PC-3 (cell line): ENCODE data around the gene SLC39A11.

Experiments used
- EZH2 ChIP-seq: fragments of 300-600 bp; sonication (generic); IDR thresholded peaks from one replicate; pipeline ENCODE4 v1.6.1; 2017; ENCODE audit warnings: antibody characterized with exemption, mild to moderate bottlenecking, low read length; ENCODE audit not compliant: unreplicated experiment
- EZH2phosphoT487 ChIP-seq: fragments of 300-600 bp; sonication (generic); IDR thresholded peaks from 2 replicates; pipeline ENCODE4 v1.6.1; 2018; ENCODE audit warnings: mild to moderate bottlenecking, antibody characterized with exemption, low read length, borderline replicate concordance
- TF ChIP-seq, protein P1 (sequence below): fragments of 300-600 bp; sonication (generic); conservative IDR thresholded peaks from 2 replicates; pipeline ENCODE4 v1.5.1; 2017; ENCODE audit warnings: antibody characterized with exemption, low read depth, mild to moderate bottlenecking, low read length

- TF ChIP-seq, protein P1, sequence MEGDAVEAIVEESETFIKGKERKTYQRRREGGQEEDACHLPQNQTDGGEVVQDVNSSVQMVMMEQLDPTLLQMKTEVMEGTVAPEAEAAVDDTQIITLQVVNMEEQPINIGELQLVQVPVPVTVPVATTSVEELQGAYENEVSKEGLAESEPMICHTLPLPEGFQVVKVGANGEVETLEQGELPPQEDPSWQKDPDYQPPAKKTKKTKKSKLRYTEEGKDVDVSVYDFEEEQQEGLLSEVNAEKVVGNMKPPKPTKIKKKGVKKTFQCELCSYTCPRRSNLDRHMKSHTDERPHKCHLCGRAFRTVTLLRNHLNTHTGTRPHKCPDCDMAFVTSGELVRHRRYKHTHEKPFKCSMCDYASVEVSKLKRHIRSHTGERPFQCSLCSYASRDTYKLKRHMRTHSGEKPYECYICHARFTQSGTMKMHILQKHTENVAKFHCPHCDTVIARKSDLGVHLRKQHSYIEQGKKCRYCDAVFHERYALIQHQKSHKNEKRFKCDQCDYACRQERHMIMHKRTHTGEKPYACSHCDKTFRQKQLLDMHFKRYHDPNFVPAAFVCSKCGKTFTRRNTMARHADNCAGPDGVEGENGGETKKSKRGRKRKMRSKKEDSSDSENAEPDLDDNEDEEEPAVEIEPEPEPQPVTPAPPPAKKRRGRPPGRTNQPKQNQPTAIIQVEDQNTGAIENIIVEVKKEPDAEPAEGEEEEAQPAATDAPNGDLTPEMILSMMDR: no peak
- TF ChIP-seq EZH2 (no peak), EZH2phosphoT487 (no peak)
Measured at GRCh38 chr17:73017658-73018057, 74.8 kb downstream of the SLC39A11 start.
